ENCODE results near the gene IQGAP1.

Gene IQGAP1

DNA sequence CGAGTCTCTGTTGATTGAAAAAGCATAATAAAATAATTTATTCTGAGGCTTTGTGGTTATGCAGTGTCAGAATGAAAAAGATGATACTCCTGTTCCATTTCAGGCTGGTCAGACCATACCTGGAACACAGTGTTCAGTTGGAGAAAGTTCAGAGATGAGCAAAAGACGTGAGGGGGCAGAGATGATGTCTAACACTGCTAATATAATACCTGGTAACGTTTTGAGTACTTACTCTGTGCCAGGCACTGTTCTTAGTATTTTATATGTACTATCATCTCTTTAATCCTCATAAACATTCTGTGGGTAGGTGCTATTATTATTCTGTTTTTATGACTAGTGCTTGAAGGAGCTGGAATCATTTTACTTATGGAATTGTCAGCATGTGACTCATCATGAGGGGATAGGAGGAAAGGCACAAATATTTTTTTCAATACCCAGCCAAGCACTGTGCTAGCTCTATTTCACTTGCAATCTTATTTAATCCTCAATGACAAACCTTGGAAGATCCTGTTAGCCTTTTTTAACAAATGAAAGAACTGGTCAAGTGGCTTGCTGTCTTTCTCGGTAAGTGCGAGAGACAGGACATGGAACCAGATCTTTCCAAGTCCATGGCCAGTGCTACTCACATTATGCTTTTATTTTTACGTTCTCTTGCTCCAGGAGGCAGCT is 31.8 kb downstream of the IQGAP1 start:
- no peak for DNase-seq (ENCODE audit: low spot score)
- Histone ChIP-seq H3K27ac (peak overlapping the region; percentile 51 to 82), H3K4me3 (peak overlapping the region; percentile 57)
- TF ChIP-seq, protein P1, sequence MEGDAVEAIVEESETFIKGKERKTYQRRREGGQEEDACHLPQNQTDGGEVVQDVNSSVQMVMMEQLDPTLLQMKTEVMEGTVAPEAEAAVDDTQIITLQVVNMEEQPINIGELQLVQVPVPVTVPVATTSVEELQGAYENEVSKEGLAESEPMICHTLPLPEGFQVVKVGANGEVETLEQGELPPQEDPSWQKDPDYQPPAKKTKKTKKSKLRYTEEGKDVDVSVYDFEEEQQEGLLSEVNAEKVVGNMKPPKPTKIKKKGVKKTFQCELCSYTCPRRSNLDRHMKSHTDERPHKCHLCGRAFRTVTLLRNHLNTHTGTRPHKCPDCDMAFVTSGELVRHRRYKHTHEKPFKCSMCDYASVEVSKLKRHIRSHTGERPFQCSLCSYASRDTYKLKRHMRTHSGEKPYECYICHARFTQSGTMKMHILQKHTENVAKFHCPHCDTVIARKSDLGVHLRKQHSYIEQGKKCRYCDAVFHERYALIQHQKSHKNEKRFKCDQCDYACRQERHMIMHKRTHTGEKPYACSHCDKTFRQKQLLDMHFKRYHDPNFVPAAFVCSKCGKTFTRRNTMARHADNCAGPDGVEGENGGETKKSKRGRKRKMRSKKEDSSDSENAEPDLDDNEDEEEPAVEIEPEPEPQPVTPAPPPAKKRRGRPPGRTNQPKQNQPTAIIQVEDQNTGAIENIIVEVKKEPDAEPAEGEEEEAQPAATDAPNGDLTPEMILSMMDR (IDR thresholded peaks at IDR 0.05): no peak

DNA sequence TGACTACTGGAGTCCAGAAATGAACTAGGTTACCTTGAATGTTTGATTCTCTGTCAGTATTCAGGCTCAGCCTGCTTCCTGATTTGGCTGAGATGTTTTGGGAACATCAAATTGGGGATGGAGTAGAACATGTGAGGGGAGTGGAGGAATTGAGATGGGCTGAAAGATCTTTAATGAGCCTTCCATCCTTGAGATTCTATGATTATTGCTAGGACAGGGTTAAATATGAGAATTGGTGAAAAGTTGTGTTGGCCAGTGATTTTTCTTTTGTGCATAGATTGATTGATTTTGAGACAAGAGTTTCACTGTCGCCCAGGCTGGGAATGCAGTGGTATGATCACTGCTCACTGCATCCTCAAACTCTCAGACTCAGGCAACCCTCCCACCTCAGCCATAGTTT is 32.4 kb downstream of the IQGAP1 start:
- TF ChIP-seq, protein P1 (IDR thresholded peaks at IDR 0.05): no peak
- Histone ChIP-seq H3K27ac (peak overlapping the region; percentile 51 to 82), H3K4me3 (peak overlapping the region; percentile 57)
- no peak for DNase-seq (ENCODE audit: low spot score)

DNA sequence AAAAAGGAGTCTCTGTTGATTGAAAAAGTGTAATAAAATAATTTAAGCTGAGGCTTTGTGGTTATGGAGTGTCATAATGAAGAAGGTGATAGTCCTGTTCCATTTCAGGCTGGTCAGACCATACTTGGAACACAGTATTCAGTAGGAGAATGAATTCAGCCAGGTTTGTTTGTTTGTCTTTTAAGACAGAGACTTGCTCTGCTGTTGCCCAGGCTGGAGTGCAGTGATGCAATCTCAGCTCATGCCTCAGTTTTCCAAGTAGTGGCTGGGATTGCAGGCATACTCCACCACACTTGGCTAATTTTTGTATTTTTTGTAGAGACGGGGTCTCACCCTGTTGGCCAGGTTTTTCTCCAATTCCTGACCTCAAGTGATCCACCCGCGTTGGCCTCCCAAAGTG is 33.5 kb downstream of the IQGAP1 start:
- TF ChIP-seq, protein P1 (IDR thresholded peaks at IDR 0.05): no peak
- H3K27ac ChIP-seq: peak overlapping the region in 1 of 2 donors; percentile 38
- no peak overlapping the region for H3K4me3 ChIP-seq
- no peak for DNase-seq (ENCODE audit: low spot score)

DNA sequence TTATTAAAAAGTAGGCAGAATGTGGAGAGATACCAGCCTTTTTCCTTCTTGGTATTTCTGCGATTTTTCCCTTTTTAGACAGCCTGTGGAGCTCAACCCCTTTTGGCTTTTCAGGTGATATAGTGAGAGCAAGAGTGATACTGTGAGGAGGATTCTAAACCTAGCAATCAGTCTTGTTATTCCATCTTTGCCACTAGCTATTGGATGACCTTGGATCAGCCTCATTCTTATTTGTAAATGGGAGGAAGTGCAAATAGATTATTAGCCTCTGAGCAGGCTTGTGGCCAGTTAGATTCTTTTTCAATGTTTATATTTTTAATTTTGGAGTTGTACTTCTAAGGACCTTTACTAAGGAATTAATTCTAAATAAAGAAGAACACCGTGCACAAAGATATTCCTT is 34.0 kb downstream of the IQGAP1 start:
- no peak for DNase-seq (ENCODE audit: low spot score)
- Histone ChIP-seq H3K4me3 (no peak overlapping the region), H3K27ac (peak overlapping the region in 1 of 2 donors; percentile 38)
- TF ChIP-seq, protein P1 (IDR thresholded peaks at IDR 0.05): no peak

DNA sequence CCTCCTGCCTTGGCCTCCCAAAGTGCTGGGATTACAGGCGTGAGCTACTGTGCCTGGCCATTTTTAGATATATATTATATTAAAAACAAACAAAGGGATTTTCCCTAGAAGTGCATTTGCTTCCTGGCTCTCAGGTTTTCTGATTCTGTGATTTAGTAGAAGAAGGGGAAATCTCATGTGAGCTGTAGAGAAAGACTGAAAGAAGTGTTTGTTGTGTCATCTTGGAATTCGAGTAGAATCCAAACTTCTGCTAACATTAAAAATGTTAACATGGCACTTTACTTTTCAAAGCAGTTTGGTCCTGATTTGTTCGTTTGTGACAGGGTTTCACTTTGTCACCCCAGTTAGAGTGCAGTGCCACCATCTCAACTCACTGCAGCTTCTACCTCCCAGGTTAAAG is 34.9 kb downstream of the IQGAP1 start:
- Histone ChIP-seq H3K27ac (peak overlapping the region in 1 of 2 donors; percentile 33), H3K4me3 (no peak overlapping the region)
- TF ChIP-seq, protein P1 (IDR thresholded peaks at IDR 0.05): no peak
- DNase-seq (ENCODE audit: low spot score): no peak

DNA sequence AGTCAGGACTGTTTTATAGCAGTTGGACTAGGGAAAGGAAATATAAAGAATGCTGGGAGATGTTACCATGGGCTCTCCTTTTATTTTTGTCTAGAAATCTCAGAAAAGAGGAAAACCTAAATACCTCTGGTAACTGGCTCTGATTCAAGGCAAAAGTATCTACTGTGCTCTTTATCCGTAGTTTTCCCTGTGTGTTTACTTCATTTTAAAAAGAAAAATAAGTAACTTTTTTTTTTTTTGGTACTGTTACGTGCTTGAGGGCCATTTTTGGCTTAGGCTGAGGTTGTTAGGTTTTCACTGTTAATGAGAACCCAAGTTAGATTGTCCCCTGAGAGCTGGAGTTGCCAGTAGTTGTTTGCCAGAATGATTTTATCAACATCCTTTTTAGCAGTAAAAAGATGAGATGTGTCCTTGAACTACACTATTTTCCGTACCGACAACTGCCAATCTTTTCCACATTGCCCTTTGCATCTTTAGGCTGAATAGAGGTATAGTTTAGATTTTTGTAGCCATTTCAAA is 35.8 kb downstream of the IQGAP1 start:
- no peak for DNase-seq (ENCODE audit: low spot score)
- Histone ChIP-seq H3K4me3 (peak overlapping the region; percentile 17), H3K27ac (peak overlapping the region; percentile 24 to 33)
- TF ChIP-seq, protein P1 (IDR thresholded peaks at IDR 0.05): no peak

DNA sequence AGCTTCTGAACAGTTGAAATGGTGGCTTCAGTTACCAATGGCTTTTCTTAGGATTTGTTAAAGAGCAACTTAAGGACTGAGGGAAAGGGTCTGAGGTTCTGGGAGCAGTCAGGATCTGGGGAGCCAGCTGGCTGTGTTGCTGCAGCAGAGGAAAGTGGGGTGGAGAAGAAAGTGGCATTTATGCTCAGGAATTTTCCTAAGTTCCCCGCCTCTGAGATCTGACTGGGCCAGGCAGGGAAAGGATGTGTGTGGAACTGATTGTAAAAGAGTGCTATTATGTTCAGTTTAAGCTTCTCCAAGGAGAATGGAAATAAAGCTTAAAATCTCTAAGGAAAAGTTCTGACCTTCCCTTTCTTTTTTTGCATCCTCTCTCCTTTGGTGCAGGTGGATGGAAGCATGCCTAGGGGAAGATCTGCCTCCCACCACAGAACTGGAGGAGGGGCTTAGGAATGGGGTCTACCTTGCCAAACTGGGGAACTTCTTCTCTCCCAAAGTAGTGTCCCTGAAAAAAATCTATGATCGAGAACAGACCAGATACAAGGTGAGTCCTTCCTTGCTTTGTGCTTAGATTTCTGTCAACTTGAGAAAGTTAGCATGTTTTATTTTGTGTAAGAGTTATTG is 37.8 kb downstream of the IQGAP1 start:
- Histone ChIP-seq H3K4me3 (no peak overlapping the region), H3K27ac (peak overlapping the region in 1 of 2 donors; percentile 52)
- TF ChIP-seq, protein P1 (IDR thresholded peaks at IDR 0.05): no peak
- no peak for DNase-seq (ENCODE audit: low spot score)
